Measurements from ENCODE around the gene CPTP. TPM values are rescaled to one million over a fixed set of nuclear protein-coding genes. Genes with fewer than 3 reads are reported as not detected.

Gene CPTP
- total and polyA plus RNA-seq, 7 experiments from 2014 or later = 11.5 to 29.3 (median 19.1) TPM

GRCh38 chr1:1309251-1310108 is 15.1 kb upstream of the CPTP start:
- intact Hi-C loops (cut with micrococcal nuclease) = loop anchor here (2.0 to 10.0 kb wide), 5 partner anchors 57 to 599 kb away; partner anchors contain the start of genes ISG15 (in 2 of the 2) and ATAD3A (in 1 of the 2)
- H3K9me3 Mint-ChIP-seq = peaks cover 0 to 2% (median 0%) of the 10 kb centered on the region in 11 donors
- ChIA-PET CTCF (no interaction called here), POLR2A (interaction anchor here (0.8 to 1.6 kb wide), 4 partner anchors 10 to 66 kb away, joined by 3 to 5 read pairs (median 4); partner anchors contain the start of genes AURKAIP1, CPTP and INTS11)
- no peak for ATAC-seq
- Histone ChIP-seq H3K27ac (ENCODE audit: low read depth, low read length) (peak overlapping the region; percentile 90), H3K27me3 (ENCODE audit: control insufficient read depth in 2 of 2, insufficient read depth in 2 of 2, low read length in 2 of 2) (no peaks in the 10 kb centered on the region), H3K4me1 (ENCODE audit: control insufficient read depth in 2 of 2, insufficient read depth in 2 of 2, low read length in 2 of 2) (peaks cover 30 to 32% of the 10 kb centered on the region in 2 donors), H3K36me3 (ENCODE audit: control insufficient read depth in 2 of 3, insufficient read depth in 3 of 3, low read length in 3 of 3) (peaks cover 0 to 43% (median 4%) of the 10 kb centered on the region in 3 experiments), H3K4me3 (ENCODE audit: low read length) (peak overlapping the region; percentile 64), H3K9me3 (ENCODE audit: control insufficient read depth in 2 of 3, low read length in 3 of 3) (no peaks in the 10 kb centered on the region)
- peaks cover 11 to 23% (median 17%) of the 10 kb centered on the region in 7 donors for H3K4me1 Mint-ChIP-seq
- H3K27ac Mint-ChIP-seq = peak overlapping the region in 5 of 9 donors; percentile 33 to 82 (median 60)
- H3K27me3 Mint-ChIP-seq = no peaks in the 10 kb centered on the region
- no peak for DNase-seq
- peak overlapping the region; percentile 54 to 91 (median 70) for H3K4me3 Mint-ChIP-seq
- peaks cover 0 to 6% (median 0%) of the 10 kb centered on the region in 5 donors for H3K36me3 Mint-ChIP-seq

GRCh38 chr1:1310109-1310385 is 14.6 kb upstream of the CPTP start:
- peaks cover 0 to 48% (median 4%) of the 10 kb centered on the region in 3 experiments for H3K36me3 ChIP-seq (ENCODE audit: control insufficient read depth in 2 of 3, insufficient read depth in 3 of 3, low read length in 3 of 3)
- peak overlapping the region; percentile 90 for H3K27ac ChIP-seq (ENCODE audit: low read depth, low read length)
- Mint-ChIP-seq H3K4me1 (peaks cover 11 to 22% (median 17%) of the 10 kb centered on the region in 7 donors), H3K4me3 (peak overlapping the region in 5 of 10 donors; percentile 1 to 91 (median 34)), H3K27me3 (no peaks in the 10 kb centered on the region), H3K27ac (peak overlapping the region in 2 of 9 donors; percentile 33 to 63), H3K9me3 (peaks cover 0 to 2% (median 0%) of the 10 kb centered on the region in 11 donors), H3K36me3 (peaks cover 0 to 6% (median 0%) of the 10 kb centered on the region in 5 donors)
- no peak overlapping the region for H3K4me3 ChIP-seq (ENCODE audit: low read length)
- ATAC-seq (no peak), DNase-seq (no peak)
- ChIA-PET POLR2A (interaction anchor here (0.8 to 1.6 kb wide), 4 partner anchors 9 to 65 kb away, joined by 3 to 5 read pairs (median 4); partner anchors contain the start of genes AURKAIP1, CPTP and INTS11), CTCF (no interaction called here)
- intact Hi-C loops (cut with micrococcal nuclease) = no loop called here
- peaks cover 25 to 26% of the 10 kb centered on the region in 2 donors for H3K4me1 ChIP-seq (ENCODE audit: control insufficient read depth in 2 of 2, insufficient read depth in 2 of 2, low read length in 2 of 2)
- no peaks in the 10 kb centered on the region for H3K9me3 ChIP-seq (ENCODE audit: control insufficient read depth in 2 of 3, low read length in 3 of 3)
- H3K27me3 ChIP-seq (ENCODE audit: control insufficient read depth in 2 of 2, insufficient read depth in 2 of 2, low read length in 2 of 2) = no peaks in the 10 kb centered on the region

GRCh38 chr1:1310476-1311053 is 14.0 kb upstream of the CPTP start:
- ChIA-PET CTCF (no interaction called here), POLR2A (interaction anchor here (1.4 to 1.6 kb wide), 2 partner anchors 11 to 15 kb away, joined by 3 to 5 read pairs; partner anchors contain the start of genes CPTP and INTS11)
- Histone ChIP-seq H3K27ac (ENCODE audit: low read depth, low read length) (peak overlapping the region; percentile 90), H3K9me3 (ENCODE audit: control insufficient read depth in 2 of 3, low read length in 3 of 3) (no peaks in the 10 kb centered on the region), H3K36me3 (ENCODE audit: control insufficient read depth in 2 of 3, insufficient read depth in 3 of 3, low read length in 3 of 3) (peaks cover 0 to 51% (median 4%) of the 10 kb centered on the region in 3 experiments), H3K4me1 (ENCODE audit: control insufficient read depth in 2 of 2, insufficient read depth in 2 of 2, low read length in 2 of 2) (peaks cover 22 to 23% of the 10 kb centered on the region in 2 donors), H3K4me3 (ENCODE audit: low read length) (no peak overlapping the region), H3K27me3 (ENCODE audit: control insufficient read depth in 2 of 2, insufficient read depth in 2 of 2, low read length in 2 of 2) (no peaks in the 10 kb centered on the region)
- ATAC-seq = no peak
- Mint-ChIP-seq H3K36me3 (peaks cover 0 to 6% (median 0%) of the 10 kb centered on the region in 5 donors), H3K27ac (peak overlapping the region in 4 of 9 donors; percentile 13 to 67 (median 50)), H3K4me1 (peaks cover 11 to 18% (median 15%) of the 10 kb centered on the region in 7 donors), H3K27me3 (no peaks in the 10 kb centered on the region), H3K4me3 (peak overlapping the region in 6 of 10 donors; percentile 21 to 91 (median 46)), H3K9me3 (peaks cover 0 to 2% (median 0%) of the 10 kb centered on the region in 11 donors)
- intact Hi-C loops (cut with micrococcal nuclease) = no loop called here
- no peak for DNase-seq

- ATAC-seq (no peak), DNase-seq (no peak)
- Histone ChIP-seq H3K27me3 (ENCODE audit: control insufficient read depth in 2 of 2, insufficient read depth in 2 of 2, low read length in 2 of 2) (no peaks in the 10 kb centered on the region), H3K27ac (ENCODE audit: low read depth, low read length) (no peak overlapping the region), H3K9me3 (ENCODE audit: control insufficient read depth in 2 of 3, low read length in 3 of 3) (no peaks in the 10 kb centered on the region), H3K4me3 (ENCODE audit: low read length) (no peak overlapping the region), H3K36me3 (ENCODE audit: control insufficient read depth in 2 of 3, insufficient read depth in 3 of 3, low read length in 3 of 3) (peaks cover 0 to 51% (median 4%) of the 10 kb centered on the region in 3 experiments), H3K4me1 (ENCODE audit: control insufficient read depth in 2 of 2, insufficient read depth in 2 of 2, low read length in 2 of 2) (peaks cover 15 to 17% of the 10 kb centered on the region in 2 donors)
- Mint-ChIP-seq H3K27ac (peak overlapping the region in 1 of 9 donors; percentile 63), H3K9me3 (peaks cover 0 to 2% (median 0%) of the 10 kb centered on the region in 11 donors), H3K36me3 (peaks cover 0 to 6% (median 0%) of the 10 kb centered on the region in 5 donors), H3K4me3 (peak overlapping the region in 1 of 10 donors; percentile 91), H3K27me3 (no peaks in the 10 kb centered on the region), H3K4me1 (peaks cover 5 to 12% (median 8%) of the 10 kb centered on the region in 7 donors)
- CTCF ChIA-PET = no interaction called here
- intact Hi-C loops (cut with micrococcal nuclease) = no loop called here
- POLR2A ChIA-PET = interaction anchor here (1.4 kb wide), 1 partner anchor 12 kb away, joined by 3 read pairs; no protein-coding TSS in a partner anchor
Observed at GRCh38 chr1:1311107-1312104, 13.2 kb upstream of the CPTP start.

GRCh38 chr1:1312450-1313314 is 11.9 kb upstream of the CPTP start:
- intact Hi-C loops (cut with micrococcal nuclease) = no loop called here
- H3K9me3 Mint-ChIP-seq = no peaks in the 10 kb centered on the region
- peaks cover 0 to 5% (median 0%) of the 10 kb centered on the region in 7 donors for H3K4me1 Mint-ChIP-seq
- ChIA-PET POLR2A (no interaction called here), CTCF (no interaction called here)
- peak overlapping the region in 2 of 9 donors; percentile 31 to 59 for H3K27ac Mint-ChIP-seq
- peak overlapping the region in 1 of 10 donors; percentile 53 for H3K4me3 Mint-ChIP-seq
- no peaks in the 10 kb centered on the region for H3K9me3 ChIP-seq (ENCODE audit: control insufficient read depth in 2 of 3, low read length in 3 of 3)
- DNase-seq = no peak
- ATAC-seq = no peak
- H3K36me3 Mint-ChIP-seq = peaks cover 0 to 4% (median 0%) of the 10 kb centered on the region in 5 donors
- no peaks in the 10 kb centered on the region for H3K27me3 Mint-ChIP-seq
- H3K27me3 ChIP-seq (ENCODE audit: control insufficient read depth in 2 of 2, insufficient read depth in 2 of 2, low read length in 2 of 2) = no peaks in the 10 kb centered on the region
- H3K4me3 ChIP-seq (ENCODE audit: low read length) = no peak overlapping the region
- peaks cover 0 to 56% (median 4%) of the 10 kb centered on the region in 3 experiments for H3K36me3 ChIP-seq (ENCODE audit: control insufficient read depth in 2 of 3, insufficient read depth in 3 of 3, low read length in 3 of 3)
- H3K27ac ChIP-seq (ENCODE audit: low read depth, low read length) = no peak overlapping the region
- H3K4me1 ChIP-seq (ENCODE audit: control insufficient read depth in 2 of 2, insufficient read depth in 2 of 2, low read length in 2 of 2) = peaks cover 5 to 8% of the 10 kb centered on the region in 2 donors

Data from naive thymus-derived CD4-positive, alpha-beta T cell (primary cell).